Activated T-cell treated with anti-CD3 and anti-CD28 coated beads, Interleukin-2, amount 50 U/mL, for 4 hours (primary cell): ENCODE measurements around the gene CTNNA2. TPM values are rescaled to one million over a fixed set of nuclear protein-coding genes. Genes with fewer than 3 reads are reported as not detected.

Experiments
- ATAC-seq, 2 donors: fragments of 200-7000 bp; cut with Tn5 transposase; one replicate each; pipeline ENCODE4 v1.10.0; 2021
- DNase-seq: peaks from one replicate; pipeline ENCODE4 v3.0.0-alpha.2; 2020
- H3K27me3 Mint-ChIP-seq: one replicate; pipeline ENCODE4 v1.8.0; 2021; ENCODE audit warnings: low read depth, mixed read lengths
- H3K36me3 Mint-ChIP-seq: one replicate; pipeline ENCODE4 v1.8.0; 2022; ENCODE audit warnings: mixed read lengths; ENCODE audit not compliant: insufficient read depth
- H3K4me1 Mint-ChIP-seq: one replicate; pipeline ENCODE4 v1.8.0; 2021; ENCODE audit warnings: low read depth, mixed read lengths
- H3K4me3 Mint-ChIP-seq: one replicate; pipeline ENCODE4 v1.8.0; 2021; ENCODE audit warnings: mild to moderate bottlenecking, moderate library complexity, mixed read lengths
- H3K9me3 Mint-ChIP-seq: one replicate; pipeline ENCODE4 v1.8.0; 2021; ENCODE audit warnings: mixed read lengths
- total RNA-seq, 3 donors: library from RNA; stranded (reverse); gene quantifications; one replicate each; pipeline ENCODE4 v1.2.1, GENCODE V29; 2021

The CTNNA2 gene
- total RNA-seq, 3 donors from 2014 or later = 0.08 TPM; not detected in 2

DNA sequence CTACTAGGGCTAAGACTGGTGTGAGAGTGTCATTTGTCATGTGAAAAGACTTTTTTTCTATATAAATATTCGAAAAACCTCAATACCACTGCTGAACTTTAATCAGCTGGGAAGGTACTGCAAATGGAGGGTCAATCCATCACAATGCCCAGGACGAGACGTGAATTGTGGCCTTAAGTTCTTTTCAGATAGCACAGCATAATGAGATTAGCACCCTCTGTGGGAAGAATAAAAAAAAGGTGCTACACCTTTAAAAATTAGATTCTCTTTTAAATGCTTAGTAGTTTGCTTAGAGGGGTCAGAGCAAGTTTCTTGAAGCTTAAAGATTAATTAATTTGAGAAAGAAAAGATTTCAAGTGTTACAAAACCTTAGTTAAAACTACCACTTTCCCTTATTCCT lies 786.1 kb downstream of the CTNNA2 start:
- Mint-ChIP-seq H3K9me3 (no peaks in the 10 kb centered on the region), H3K4me1 (no peaks in the 10 kb centered on the region), H3K4me3 (no peak overlapping the region), H3K36me3 (no peaks in the 10 kb centered on the region), H3K27me3 (peaks cover 27% of the 10 kb centered on the region)
- no peak for DNase-seq
- no peak for ATAC-seq

DNA sequence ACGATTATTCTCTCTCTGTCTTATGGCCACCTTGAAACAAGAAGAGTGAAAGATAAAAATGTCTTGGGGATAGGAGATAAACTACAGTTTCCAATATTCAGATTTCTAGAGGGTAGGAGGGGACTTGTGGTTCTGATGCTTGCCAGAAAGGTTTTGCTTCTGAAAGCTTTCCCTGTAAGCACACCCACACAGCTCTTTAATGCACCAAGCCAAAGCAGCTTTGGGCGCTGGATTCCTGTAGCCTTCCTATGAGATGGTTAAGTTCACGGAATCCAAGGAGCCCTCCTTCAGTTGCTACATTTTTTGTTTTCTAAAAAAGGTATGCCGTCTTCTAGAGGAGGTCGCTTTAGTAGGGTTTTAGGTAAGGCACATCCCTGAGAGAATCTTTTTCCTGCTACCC lies 786.8 kb downstream of the CTNNA2 start:
- Mint-ChIP-seq H3K4me1 (no peaks in the 10 kb centered on the region), H3K36me3 (no peaks in the 10 kb centered on the region), H3K4me3 (no peak overlapping the region), H3K9me3 (no peaks in the 10 kb centered on the region), H3K27me3 (peaks cover 32% of the 10 kb centered on the region)
- DNase-seq (no peak), ATAC-seq (no peak)

DNA sequence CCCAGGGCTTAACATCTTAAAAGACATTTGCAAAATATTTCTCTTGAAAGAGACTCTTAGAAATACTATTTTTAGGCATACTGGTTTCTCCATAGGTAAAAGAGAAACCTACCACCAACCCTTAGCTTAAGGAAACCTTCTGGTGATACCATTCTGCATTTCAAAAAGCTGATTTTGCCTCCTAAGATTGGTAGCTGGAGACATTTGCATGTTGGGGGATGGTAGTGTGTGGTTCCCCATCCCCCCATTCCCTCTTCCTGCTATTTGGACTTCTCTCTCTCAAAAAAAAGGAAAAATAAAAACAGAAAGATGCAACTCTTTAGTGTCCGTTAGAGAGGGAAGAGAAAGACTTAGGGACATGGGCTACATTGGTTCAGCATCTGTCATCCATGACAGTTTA lies 787.5 kb downstream of the CTNNA2 start:
- Mint-ChIP-seq H3K9me3 (no peaks in the 10 kb centered on the region), H3K4me3 (no peak overlapping the region), H3K27me3 (peaks cover 37% of the 10 kb centered on the region), H3K36me3 (no peaks in the 10 kb centered on the region), H3K4me1 (no peaks in the 10 kb centered on the region)
- DNase-seq (no peak), ATAC-seq (no peak)

DNA sequence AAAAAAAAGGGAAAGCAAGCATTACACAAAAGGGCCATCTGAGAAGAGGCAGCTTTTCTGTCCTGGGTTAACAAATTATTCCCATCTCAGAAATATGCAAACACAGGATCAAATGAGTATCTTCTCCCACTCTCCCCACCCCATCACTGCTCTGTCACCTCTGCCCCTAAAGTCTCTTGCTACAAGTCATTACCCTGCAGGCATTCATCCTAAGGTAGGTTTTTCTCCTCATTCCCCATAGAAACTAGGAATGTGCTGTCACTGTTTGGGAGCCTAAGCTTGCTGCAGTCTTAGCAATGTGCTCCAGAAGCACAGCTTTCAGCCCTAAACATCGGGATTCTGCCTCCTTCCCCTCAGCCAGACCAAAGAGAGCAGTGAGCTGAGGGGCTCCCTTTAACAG lies 788.1 kb downstream of the CTNNA2 start:
- ATAC-seq (no peak), DNase-seq (no peak)
- H3K27me3 Mint-ChIP-seq = peaks cover 42% of the 10 kb centered on the region
- H3K9me3 Mint-ChIP-seq = peaks cover under 1% of the 10 kb centered on the region
- H3K4me3 Mint-ChIP-seq = no peak overlapping the region
- H3K36me3 Mint-ChIP-seq = no peaks in the 10 kb centered on the region
- no peaks in the 10 kb centered on the region for H3K4me1 Mint-ChIP-seq

DNA sequence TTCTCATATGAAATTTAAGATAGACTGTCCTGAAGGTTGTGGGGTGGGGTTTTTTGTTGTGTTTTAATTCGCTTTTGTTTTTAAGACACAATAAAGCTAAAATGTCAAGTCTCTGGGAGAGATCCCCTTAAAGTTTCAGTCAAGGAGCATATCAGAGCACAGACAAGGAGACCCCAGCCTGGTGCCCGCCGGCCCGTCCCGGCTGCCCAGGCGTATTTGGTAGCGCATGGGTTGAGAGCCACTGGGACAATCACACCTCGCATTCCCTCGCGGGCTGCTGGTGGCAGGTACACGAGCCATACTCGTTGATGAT lies 789.1 kb downstream of the CTNNA2 start:
- Mint-ChIP-seq H3K9me3 (peaks cover 6% of the 10 kb centered on the region), H3K4me1 (no peaks in the 10 kb centered on the region), H3K4me3 (no peak overlapping the region), H3K27me3 (peaks cover 45% of the 10 kb centered on the region), H3K36me3 (no peaks in the 10 kb centered on the region)
- DNase-seq (no peak), ATAC-seq (no peak)

DNA sequence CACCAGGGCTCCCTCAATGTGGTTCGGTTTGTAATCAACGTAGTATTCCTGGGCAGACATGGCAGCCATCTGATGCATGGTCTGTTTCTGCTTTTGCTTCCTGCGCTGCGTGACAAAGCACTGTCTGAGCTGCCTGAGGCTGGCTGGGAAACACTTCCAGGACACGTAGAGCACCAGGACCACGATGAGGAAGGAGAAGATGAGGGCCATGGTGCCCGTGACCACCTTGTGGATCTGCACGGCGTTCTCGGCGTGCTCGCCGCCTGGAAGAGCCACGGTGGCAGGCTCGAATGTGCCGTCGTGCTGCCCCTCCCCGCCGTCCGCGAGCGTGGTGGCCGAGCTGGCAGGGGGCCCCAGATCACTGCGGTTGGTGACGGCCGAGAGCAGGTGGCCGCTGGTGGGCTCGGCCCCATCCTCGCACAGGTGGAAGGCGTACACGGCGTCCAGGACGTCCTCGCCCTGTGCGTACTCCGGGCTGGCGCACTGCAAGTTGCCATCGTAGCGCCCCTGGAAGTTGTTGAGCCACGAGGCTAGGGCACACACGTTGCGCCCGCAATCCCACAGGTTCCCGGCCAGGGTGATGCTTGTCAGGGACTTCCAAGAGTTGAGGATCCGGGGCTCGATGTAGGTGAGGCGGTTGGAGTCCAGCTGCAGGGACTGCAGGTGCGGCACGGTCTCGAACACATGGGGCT lies 789.6 kb downstream of the CTNNA2 start:
- Mint-ChIP-seq H3K27me3 (peaks cover 45% of the 10 kb centered on the region), H3K4me3 (no peak overlapping the region), H3K36me3 (no peaks in the 10 kb centered on the region), H3K9me3 (peaks cover 6% of the 10 kb centered on the region), H3K4me1 (no peaks in the 10 kb centered on the region)
- ATAC-seq (no peak), DNase-seq (no peak)

DNA sequence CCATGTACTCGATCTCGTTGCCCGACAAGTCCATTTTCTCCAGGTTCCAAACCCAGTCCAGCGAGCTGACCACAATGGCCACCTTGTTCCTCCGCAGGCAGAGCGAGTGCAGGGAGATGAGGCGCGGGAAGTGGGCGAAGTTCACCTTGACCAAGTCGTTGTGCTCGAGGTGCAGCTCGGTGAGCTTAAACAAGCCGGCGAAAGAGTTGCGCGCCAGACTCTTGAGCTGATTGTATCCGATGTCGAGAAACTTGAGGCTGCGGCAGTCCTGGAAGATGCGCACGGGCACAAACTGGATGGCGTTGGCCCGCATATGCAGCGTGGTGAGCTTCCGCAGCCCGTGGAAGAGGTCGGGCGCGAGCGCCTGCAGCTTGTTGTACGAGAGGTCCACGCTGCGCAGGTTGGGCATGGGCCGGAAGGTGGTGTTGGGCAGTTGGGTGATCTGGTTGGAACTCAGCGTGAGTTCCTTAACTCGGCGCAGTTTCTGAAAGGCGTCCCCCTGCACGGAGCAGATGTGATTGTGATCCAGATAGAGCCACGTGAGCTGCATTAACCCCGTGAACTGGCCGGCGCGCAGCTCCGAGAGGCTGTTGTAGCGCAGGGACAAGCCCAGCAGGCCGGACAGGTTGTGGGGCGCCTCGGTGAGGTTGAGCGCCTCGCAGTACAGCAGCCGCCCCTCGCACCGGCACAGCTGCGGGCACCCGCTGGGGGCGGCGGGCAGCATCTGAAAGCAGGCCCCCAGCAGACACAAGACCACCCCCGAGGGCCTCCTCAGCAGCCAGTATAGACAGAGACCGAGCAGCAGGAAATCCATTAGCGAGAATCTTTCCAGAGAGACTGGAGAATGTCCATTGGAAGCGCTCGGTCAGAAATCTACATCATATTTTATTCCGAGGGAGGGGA lies 790.4 kb downstream of the CTNNA2 start:
- ATAC-seq (no peak), DNase-seq (no peak)
- H3K27me3 Mint-ChIP-seq = peaks cover 45% of the 10 kb centered on the region
- no peaks in the 10 kb centered on the region for H3K4me1 Mint-ChIP-seq
- H3K36me3 Mint-ChIP-seq = no peaks in the 10 kb centered on the region
- peaks cover 6% of the 10 kb centered on the region for H3K9me3 Mint-ChIP-seq
- H3K4me3 Mint-ChIP-seq = no peak overlapping the region

DNA sequence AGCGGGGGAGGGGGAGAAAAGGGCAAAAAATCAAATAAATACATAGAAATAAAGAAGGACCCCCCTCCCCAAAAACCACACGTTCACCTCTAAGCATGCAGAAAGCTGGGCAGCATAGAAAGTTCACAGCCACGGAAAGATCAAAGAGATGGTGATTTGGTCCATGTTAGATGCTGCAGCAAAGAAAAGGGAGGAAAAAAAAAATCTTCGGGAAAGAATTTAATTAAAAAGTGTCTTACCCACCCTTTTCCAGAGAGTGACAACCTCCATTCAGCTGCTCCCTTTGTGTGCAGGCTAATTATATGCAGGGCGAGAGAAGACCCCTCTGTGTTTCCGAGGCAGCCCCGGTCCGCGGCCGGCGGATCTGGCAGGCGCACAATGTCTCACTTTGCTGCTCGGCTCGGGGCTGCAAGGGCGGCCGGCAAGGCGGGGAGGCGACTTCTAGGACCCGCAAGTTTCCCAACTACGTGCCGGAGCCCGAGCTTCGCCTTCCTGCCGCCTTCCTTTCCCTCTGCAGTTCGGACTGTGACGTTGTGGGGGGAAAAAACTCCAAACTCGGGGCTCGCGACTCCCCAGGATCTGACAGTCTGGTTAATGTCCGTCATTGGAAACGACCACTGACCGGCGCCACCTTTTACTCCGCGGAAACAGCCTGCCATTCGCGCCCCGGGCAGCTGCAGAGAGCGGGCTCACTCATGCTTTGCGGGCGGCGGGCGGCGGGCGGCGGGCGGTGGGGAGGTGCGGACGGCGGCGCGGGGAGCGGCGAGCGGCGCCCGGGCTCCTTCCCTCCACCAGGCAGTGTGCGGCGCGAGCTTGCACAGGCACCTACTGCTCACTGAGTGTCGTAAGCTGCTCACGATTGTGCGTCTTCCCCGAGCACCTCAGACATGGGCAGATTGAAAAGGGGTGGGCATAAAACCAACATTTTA lies 791.3 kb downstream of the CTNNA2 start, which contains the start of gene LRRTM1:
Gene LRRTM1 (minus strand): TSS at position 844 of the 929 bp plus-strand sequence. CDS start 933 bp downstream, outside the sequence.
- Mint-ChIP-seq H3K4me1 (no peaks in the 10 kb centered on the region), H3K9me3 (peaks cover 6% of the 10 kb centered on the region), H3K27me3 (peaks cover 45% of the 10 kb centered on the region), H3K36me3 (no peaks in the 10 kb centered on the region), H3K4me3 (no peak within 1 kb of the TSS)
- DNase-seq (no peak), ATAC-seq (no peak)

DNA sequence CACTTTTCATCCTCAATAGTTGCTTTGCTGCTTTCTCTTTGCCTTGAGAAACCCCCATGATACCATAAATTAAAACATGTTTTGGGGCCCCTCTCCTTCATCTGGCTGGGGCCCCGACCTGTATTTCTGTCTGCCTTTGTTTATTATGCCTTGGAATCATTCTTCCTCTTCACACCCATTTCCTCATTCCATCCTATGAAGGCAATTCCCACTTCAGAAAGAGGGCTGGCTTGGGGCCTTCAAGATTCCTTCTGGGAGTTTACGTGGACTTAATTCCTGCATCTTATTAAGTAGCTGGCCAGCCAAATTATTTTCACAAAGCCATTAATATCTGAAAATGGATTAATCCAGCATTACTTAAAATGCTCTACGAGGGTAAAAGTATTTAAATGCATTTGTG lies 798.5 kb downstream of the CTNNA2 start:
- Mint-ChIP-seq H3K27me3 (peaks cover 4% of the 10 kb centered on the region), H3K4me3 (no peak overlapping the region), H3K4me1 (no peaks in the 10 kb centered on the region), H3K36me3 (no peaks in the 10 kb centered on the region), H3K9me3 (peaks cover 6% of the 10 kb centered on the region)
- no peak for DNase-seq
- ATAC-seq = no peak

DNA sequence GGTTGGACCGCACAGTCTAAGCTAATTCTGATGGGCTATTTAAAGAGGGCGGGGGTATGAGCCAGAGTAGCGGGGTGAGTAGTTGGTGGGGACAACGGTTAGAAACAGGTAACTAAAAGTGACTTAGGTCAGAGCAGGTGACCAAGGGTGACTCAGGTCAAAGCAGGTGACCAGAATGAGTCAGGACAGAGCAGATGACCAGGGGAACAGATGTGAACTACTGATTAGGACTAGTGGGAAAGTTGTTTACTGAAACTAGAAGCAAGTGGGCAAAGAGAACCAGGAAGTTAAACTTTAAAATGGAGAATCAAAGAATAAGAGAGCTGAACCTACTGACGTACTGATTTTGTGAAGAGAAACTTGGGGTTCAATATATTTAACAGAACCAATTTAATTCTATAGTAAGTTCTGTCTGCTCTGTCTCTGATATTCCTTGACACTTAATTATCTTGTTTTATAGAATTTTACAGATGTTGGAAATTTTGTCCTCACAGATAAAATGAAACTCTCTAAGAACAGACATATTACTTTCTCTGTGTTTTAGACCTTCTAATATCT lies 799.5 kb downstream of the CTNNA2 start:
- no peak for ATAC-seq
- no peak overlapping the region for H3K4me3 Mint-ChIP-seq
- H3K36me3 Mint-ChIP-seq = no peaks in the 10 kb centered on the region
- peaks cover 2% of the 10 kb centered on the region for H3K27me3 Mint-ChIP-seq
- peaks cover 4% of the 10 kb centered on the region for H3K9me3 Mint-ChIP-seq
- DNase-seq = no peak
- no peaks in the 10 kb centered on the region for H3K4me1 Mint-ChIP-seq

DNA sequence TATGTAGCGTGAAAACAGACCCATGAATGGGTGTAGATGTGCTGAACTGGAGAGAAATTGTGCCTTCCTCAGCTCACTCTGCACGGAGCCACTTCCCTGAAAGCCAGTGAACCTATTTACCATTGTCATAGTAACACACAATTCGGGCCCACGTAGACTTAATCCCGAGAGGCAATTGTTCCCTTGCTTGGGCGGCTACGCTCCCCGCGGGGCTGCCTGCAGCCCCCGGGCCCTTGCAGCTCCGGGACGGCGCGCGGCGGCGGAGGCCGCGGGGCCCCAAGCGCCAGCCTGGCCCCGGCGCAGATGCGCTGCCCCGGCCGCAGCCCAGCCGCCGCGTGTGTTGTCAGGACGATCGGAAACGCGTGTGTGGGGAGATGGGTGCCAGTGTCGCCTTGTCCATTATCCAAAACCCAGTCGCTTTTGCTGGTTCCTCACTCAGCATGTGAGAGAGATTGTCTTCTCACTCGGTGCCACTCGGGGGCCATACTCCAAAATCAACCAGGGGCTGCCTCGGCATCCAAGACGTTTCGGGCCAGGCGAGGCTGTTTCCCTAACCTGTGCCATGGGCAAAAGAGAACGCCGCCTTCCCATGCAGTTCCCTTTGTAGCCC lies 809.6 kb downstream of the CTNNA2 start:
- no peak for DNase-seq
- no peaks in the 10 kb centered on the region for H3K9me3 Mint-ChIP-seq
- H3K4me3 Mint-ChIP-seq = no peak overlapping the region
- H3K4me1 Mint-ChIP-seq = no peaks in the 10 kb centered on the region
- no peak for ATAC-seq
- no peaks in the 10 kb centered on the region for H3K27me3 Mint-ChIP-seq
- no peaks in the 10 kb centered on the region for H3K36me3 Mint-ChIP-seq

DNA sequence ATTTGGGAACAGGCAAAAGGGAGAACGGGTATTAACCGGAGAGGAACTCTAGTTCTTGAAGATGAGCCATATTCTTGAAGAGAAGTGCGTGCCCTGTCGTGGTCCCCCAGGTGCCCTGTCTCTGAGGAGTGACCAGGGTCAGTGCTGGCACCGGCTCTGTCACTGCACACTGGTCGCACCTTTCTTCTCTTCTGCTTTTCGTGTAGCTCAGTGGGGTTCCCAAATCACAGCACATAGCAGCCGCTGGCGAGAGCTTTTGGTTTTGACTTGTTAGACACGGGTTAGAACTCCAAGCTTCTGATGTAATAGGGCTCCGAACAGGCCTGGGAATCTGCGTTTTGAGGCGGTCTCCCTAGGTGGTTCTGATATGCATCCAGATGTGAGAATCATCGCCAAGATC lies 810.1 kb downstream of the CTNNA2 start:
- Mint-ChIP-seq H3K27me3 (no peaks in the 10 kb centered on the region), H3K9me3 (no peaks in the 10 kb centered on the region), H3K36me3 (no peaks in the 10 kb centered on the region), H3K4me1 (no peaks in the 10 kb centered on the region), H3K4me3 (no peak overlapping the region)
- no peak for DNase-seq
- no peak for ATAC-seq

DNA sequence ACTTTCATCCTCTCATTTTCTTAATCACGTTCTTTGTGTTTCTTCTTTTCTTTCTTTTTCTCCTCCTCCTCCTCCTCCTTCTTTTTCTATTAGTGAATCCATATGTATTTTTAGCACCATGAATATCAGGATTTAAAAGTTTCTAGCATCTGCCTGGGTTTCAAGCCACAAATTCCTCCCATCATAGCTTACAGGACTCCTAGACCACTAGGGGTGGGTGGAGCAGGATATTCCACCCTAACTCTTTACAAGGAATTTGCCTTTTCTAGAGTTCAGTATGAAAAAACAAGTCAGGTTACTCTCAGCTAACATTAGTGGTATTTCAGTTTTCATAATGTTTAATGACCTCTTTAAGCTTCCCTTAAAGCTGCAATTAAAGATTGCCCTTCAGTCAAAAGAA lies 810.8 kb downstream of the CTNNA2 start:
- ATAC-seq (no peak), DNase-seq (no peak)
- H3K4me1 Mint-ChIP-seq = no peaks in the 10 kb centered on the region
- H3K9me3 Mint-ChIP-seq = no peaks in the 10 kb centered on the region
- H3K36me3 Mint-ChIP-seq = no peaks in the 10 kb centered on the region
- no peaks in the 10 kb centered on the region for H3K27me3 Mint-ChIP-seq
- H3K4me3 Mint-ChIP-seq = no peak overlapping the region

DNA sequence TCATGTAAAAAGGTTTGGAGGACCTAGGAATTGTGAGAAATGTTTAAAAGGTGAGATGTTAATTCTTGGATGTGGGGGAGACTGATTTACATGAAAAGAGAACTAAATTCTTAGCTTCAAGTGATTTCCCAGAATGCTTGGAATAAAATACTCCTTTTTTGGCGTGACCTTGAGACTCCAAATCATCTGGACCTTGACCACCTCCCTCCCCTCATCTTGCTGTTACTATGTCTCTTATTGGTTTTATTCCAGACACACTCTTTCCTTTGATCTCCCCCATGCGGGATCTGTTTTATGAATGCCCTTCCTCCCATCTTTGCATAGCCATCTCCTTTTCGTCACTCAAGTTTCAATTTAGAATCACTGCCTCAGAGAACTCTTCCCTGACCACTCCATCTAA lies 811.7 kb downstream of the CTNNA2 start:
- H3K9me3 Mint-ChIP-seq = no peaks in the 10 kb centered on the region
- DNase-seq (no peak), ATAC-seq (no peak)
- no peaks in the 10 kb centered on the region for H3K27me3 Mint-ChIP-seq
- no peaks in the 10 kb centered on the region for H3K4me1 Mint-ChIP-seq
- H3K4me3 Mint-ChIP-seq = no peak overlapping the region
- no peaks in the 10 kb centered on the region for H3K36me3 Mint-ChIP-seq
